Thyroid gland (tissue), 4 donors: ENCODE data around the gene CYP2C18. TPM values are rescaled to one million over a fixed set of nuclear protein-coding genes. Genes with fewer than 3 reads are reported as not detected.
"Not testable (repeated sequence)": the region's sequence is repeated elsewhere in the genome, so short reads cannot be mapped to it uniquely, and the experiment has no call there.

Experiments used
- DNase-seq, 2 donors: peaks; one replicate each; pipeline ENCODE4 v3.0.0-alpha.2; 2019
- H3K27ac ChIP-seq, 3 donors: fragments of 200-600 bp; sonication (generic); 1 replicate in 2 of 3; 2 replicates in 1 of 3; pipeline ENCODE4 v1.5.1; 2016 to 2019; ENCODE audit warnings: mild to moderate bottlenecking in 1 of 3, moderate library complexity in 1 of 3
- H3K27me3 ChIP-seq: fragments of 200-600 bp; sonication (generic); one replicate; pipeline ENCODE4 v1.5.1; 2019
- H3K36me3 ChIP-seq, 2 donors: fragments of 200-600 bp; sonication (generic); one replicate each; pipeline ENCODE4 v1.5.1; 2016 to 2019
- H3K4me1 ChIP-seq, 2 donors: fragments of 200-600 bp; sonication (generic); one replicate each; pipeline ENCODE4 v1.5.1; 2017 to 2019
- H3K4me3 ChIP-seq, 3 donors: fragments of 200-600 bp; sonication (generic); replicated peaks in 1 of 3; 1 replicate in 2 of 3; 2 replicates in 1 of 3; pipeline ENCODE4 v1.5.1; 2016; ENCODE audit warnings: mild to moderate bottlenecking in 1 of 3
- H3K9me3 ChIP-seq: fragments of 200-600 bp; sonication (generic); one replicate; pipeline ENCODE4 v1.5.1; 2017
- CTCF ChIP-seq, 6 experiments: fragments of 200-600 bp in 3 of 6; fragments of 450-650 bp in 3 of 6; sonication (generic) in 3 of 6; IDR thresholded peaks; one replicate each; pipeline ENCODE4 v1.5.1; 2016 to 2019; ENCODE audit warnings: antibody characterized with exemption in 6 of 6, mild to moderate bottlenecking in 2 of 6, inconsistent platforms in 1 of 6, moderate library complexity in 1 of 6
- POLR2A ChIP-seq, 2 donors: fragments of 450-650 bp; IDR thresholded peaks; one replicate each; pipeline ENCODE4 v1.6.1; 2017; ENCODE audit warnings: antibody characterized with exemption in 2 of 2, mild to moderate bottlenecking in 2 of 2, moderate library complexity in 1 of 2
- WGBS, 2 donors: methylation state at CpG; one replicate each; pipeline ENCODE4 v1.1.5; 2017; 5-methylcytosine and 5-hydroxymethylcytosine counted together
- intact Hi-C: fragments of 100-400 bp; cut with DNase I; formaldehyde crosslinking; loops from one replicate; pipeline ENCODE4 v1.15.1; 2023
- total RNA-seq, 4 donors: library from RNA; depleted of rRNA; stranded (reverse); fragments of >200 nt; gene quantifications; one replicate each; pipeline ENCODE4 v1.2.3, GENCODE V29; 2016

Gene CYP2C18
- total RNA-seq: not detected

DNA sequence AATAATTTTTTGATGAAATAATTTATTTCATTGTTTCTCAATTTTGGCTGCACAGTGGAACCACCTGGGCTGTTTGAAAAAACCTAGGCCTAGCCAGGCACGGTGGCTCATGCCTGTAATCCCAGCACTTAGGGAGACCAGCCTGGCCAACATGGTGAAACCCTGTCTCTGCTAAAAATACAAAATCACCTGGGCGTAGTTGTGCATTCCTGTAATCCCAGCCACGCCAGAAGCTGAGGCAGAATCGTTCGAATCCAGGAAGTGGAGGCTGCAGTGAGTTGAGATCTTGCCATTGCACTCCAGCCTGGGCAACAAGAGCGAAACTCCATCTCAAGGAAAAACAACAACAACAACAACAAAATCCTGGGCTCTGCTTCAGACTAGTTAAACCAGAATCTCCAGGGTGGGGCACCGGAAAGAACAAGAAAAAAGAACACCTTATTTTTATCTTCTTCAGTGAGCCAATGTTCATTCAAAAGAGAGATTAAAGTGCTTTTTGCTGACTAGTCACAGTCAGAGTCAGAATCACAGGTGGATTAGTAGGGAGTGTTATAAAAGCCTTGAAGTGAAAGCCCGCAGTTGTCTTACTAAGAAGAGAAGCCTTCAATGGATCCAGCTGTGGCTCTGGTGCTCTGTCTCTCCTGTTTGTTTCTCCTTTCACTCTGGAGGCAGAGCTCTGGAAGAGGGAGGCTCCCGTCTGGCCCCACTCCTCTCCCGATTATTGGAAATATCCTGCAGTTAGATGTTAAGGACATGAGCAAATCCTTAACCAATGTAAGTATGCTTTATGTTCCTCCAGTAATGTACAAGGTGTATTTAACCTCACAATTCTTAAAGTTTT lies at the start of gene CYP2C18:
Gene CYP2C18, plus strand, starts transcription at position 516 of the 841 bp plus-strand sequence. Its CDS starts 91 bp downstream, at position 607.
- 69 to 74% methylated on average over 10 of the region's 10 CpGs for WGBS, 2 donors
- Histone ChIP-seq H3K36me3 (no peaks in the 10 kb centered on the region), H3K4me1 (no peaks in the 10 kb centered on the region), H3K9me3 (no peaks in the 10 kb centered on the region), H3K27me3 (no peaks in the 10 kb centered on the region), H3K27ac (no peak within 1 kb of the TSS), H3K4me3 (no peak within 1 kb of the TSS)
- intact Hi-C loops: no loop called here
- no peak for TF ChIP-seq CTCF (IDR thresholded peaks at IDR 0.05)
- no peak for TF ChIP-seq POLR2A (IDR thresholded peaks at IDR 0.05)
- DNase-seq: no peak

- 96 to 97% methylated on average over 4 of the region's 4 CpGs for WGBS, 2 donors
Measured at GRCh38 chr10:94638097-94638496, 45.4 kb upstream of the CYP2C18 start.

DNA sequence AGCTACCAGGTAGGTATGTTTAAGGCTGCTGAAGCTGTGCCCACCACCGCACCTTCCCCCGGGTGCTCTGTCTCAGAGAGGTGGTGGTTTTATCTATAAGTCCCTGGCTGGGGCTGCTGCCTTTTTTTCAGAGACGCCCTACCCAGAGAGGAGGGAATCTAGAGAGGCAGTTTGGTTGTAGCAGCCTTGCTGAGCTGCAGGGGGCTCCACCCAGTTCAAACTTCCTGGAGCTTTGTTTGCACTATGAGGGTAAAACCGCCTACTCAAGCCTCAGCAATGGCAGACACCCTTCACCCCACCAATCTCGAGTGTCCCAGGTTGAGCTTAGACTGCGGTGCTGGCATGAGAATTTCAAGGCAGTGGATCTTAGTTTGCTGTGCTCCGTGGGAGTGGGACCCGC lies 43.6 kb upstream of the CYP2C18 start:
- TF ChIP-seq CTCF (IDR thresholded peaks at IDR 0.05) (no peak), POLR2A (IDR thresholded peaks at IDR 0.05) (no peak)

More at GRCh38 chr10:94638097-94638496, 45.4 kb upstream of the CYP2C18 start:
- H3K36me3 ChIP-seq, H3K27ac ChIP-seq, H3K9me3 ChIP-seq, H3K27me3 ChIP-seq, intact Hi-C loops, DNase-seq, H3K4me1 ChIP-seq, H3K4me3 ChIP-seq: not testable (repeated sequence)

GRCh38 chr10:94640562-94640961 lies 43.0 kb upstream of the CYP2C18 start:
- Histone ChIP-seq H3K4me3 (no peak overlapping the region), H3K27ac (no peak overlapping the region), H3K9me3 (no peaks in the 10 kb centered on the region), H3K36me3 (no peaks in the 10 kb centered on the region), H3K4me1 (no peaks in the 10 kb centered on the region), H3K27me3 (no peaks in the 10 kb centered on the region)
- WGBS, 2 donors: 58 to 63% methylated on average over 3 of the region's 3 CpGs
- no peak for TF ChIP-seq CTCF (IDR thresholded peaks at IDR 0.05)
- no peak for TF ChIP-seq POLR2A (IDR thresholded peaks at IDR 0.05)
- intact Hi-C loops: no loop called here
- no peak for DNase-seq

More for the DNA sequence above, 43.6 kb upstream of the CYP2C18 start:
- Histone ChIP-seq H3K4me1 (no peaks in the 10 kb centered on the region), H3K27ac (no peak overlapping the region), H3K4me3 (no peak overlapping the region), H3K27me3 (no peaks in the 10 kb centered on the region), H3K9me3 (no peaks in the 10 kb centered on the region), H3K36me3 (no peaks in the 10 kb centered on the region)
- no peak for DNase-seq
- intact Hi-C loops: no loop called here
- WGBS, 2 donors: 85 to 90% methylated on average over 8 of the region's 8 CpGs

DNA sequence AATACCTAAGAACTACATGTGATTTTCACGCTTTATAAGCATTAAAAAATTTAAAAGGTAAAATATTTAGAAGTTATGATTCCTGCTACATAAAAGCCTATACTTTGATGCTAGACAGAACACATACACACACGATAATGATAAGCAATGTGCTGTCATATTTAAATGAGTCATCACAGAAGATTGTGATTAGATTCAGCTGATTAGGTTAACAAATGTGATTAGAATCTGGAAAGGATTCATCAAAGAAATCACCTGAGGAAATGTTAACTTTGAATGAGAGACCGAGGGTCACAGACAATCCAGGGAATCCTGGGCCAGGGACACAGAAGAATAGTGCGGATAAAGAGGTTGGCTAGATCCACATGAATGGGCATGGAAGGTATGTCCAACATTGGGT lies 42.0 kb upstream of the CYP2C18 start:
- TF ChIP-seq CTCF (IDR thresholded peaks at IDR 0.05) (no peak), POLR2A (IDR thresholded peaks at IDR 0.05) (no peak)
- WGBS, 2 donors: 81 to 92% methylated on average over 4 of the region's 4 CpGs
- no peak for DNase-seq
- no peak overlapping the region for H3K4me3 ChIP-seq
- H3K9me3 ChIP-seq: no peaks in the 10 kb centered on the region
- intact Hi-C loops: no loop called here
- H3K27me3 ChIP-seq: no peaks in the 10 kb centered on the region
- H3K4me1 ChIP-seq: no peaks in the 10 kb centered on the region
- no peaks in the 10 kb centered on the region for H3K36me3 ChIP-seq
- no peak overlapping the region for H3K27ac ChIP-seq
